HepG2 (cell line): ENCODE results near the gene AKAP6. TPM values are rescaled to one million over a fixed set of nuclear protein-coding genes. Genes with fewer than 3 reads are reported as not detected.

Experiments used
- ATAC-seq: fragments of 200-7000 bp; cut with Tn5 transposase; 3 replicates; pipeline ENCODE4 v1.9.1; 2020; ENCODE audit warnings: mild to moderate bottlenecking, moderate library complexity
- BruUV-seq: library from RNA; stranded (reverse); fragments of 400-500 nt; replicated peaks from 2 replicates; lab custom pipeline; 2021; lab: Mats Ljungman, UMichigan
- CTCF ChIA-PET: fragments of 300-600 bp; formaldehyde crosslinking; extraction: SDS; loops from one replicate; lab custom pipeline; 2021; ENCODE audit warnings: low total read pairs, inconsistent platforms, low intra/inter-chr PET ratio; lab: Yijun Ruan, JAX
- POLR2A ChIA-PET: fragments of 350-600 bp; sonication (Branson Sonifier 250); formaldehyde crosslinking; loops from one replicate; lab custom pipeline; 2020; ENCODE audit warnings: antibody characterized with exemption, inconsistent platforms; lab: Yijun Ruan, JAX
- DNase-seq: peaks from one replicate; pipeline ENCODE4 v3.0.0-alpha.2; 2015; ENCODE audit warnings: low spot score
- FAIRE-seq: peaks from 3 replicates; lab custom pipeline; 2011; peaks lifted over from hg19 to GRCh38; lab: Jason Lieb, UNC
- H2AFZ ChIP-seq: one replicate; pipeline ENCODE4 v1.6.1; 2011; ENCODE audit warnings: low read length, inconsistent platforms
- H3K27ac ChIP-seq: fragments of 300-600 bp; 3 replicates; pipeline ENCODE4 v1.8.0; 2011; ENCODE audit warnings: mixed run types, mild to moderate bottlenecking, mixed read lengths, low read length, inconsistent platforms; ENCODE audit not compliant: insufficient read depth; ENCODE audit errors: extremely low read length
- H3K27me3 ChIP-seq, 2 experiments: fragments of 200-600 bp in 1 of 2; 2 replicates in 1 of 2; 3 replicates in 1 of 2; pipeline versions ENCODE4 v1.6.0 to v1.8.0; 2011; ENCODE audit warnings: low read length in 2 of 2, mild to moderate bottlenecking in 2 of 2, moderate library complexity in 2 of 2, inconsistent platforms in 1 of 2; ENCODE audit not compliant: insufficient read depth in 2 of 2, control insufficient read depth in 1 of 2
- H3K36me3 ChIP-seq, 2 experiments: fragments of 200-600 bp in 1 of 2; replicated peaks in 1 of 2; 2 replicates in 1 of 2; 3 replicates in 1 of 2; pipeline versions ENCODE4 v1.5.1 to v1.8.0; 2011; ENCODE audit warnings: low read length in 2 of 2, inconsistent platforms in 1 of 2; ENCODE audit not compliant: insufficient read depth in 2 of 2, control insufficient read depth in 1 of 2
- H3K4me1 ChIP-seq: 2 replicates; pipeline ENCODE4 v1.5.1; 2012; ENCODE audit warnings: low read length, inconsistent platforms; ENCODE audit not compliant: insufficient read depth
- H3K4me2 ChIP-seq: 2 replicates; pipeline ENCODE4 v1.6.0; 2011; ENCODE audit warnings: low read depth, low read length, inconsistent platforms
- H3K4me3 ChIP-seq, 3 experiments: fragments of 200-600 bp in 1 of 3; sonication (generic), shearing (Covaris generic) in 1 of 3; replicated peaks in 1 of 3; 2 replicates each; pipeline ENCODE4 v1.5.1; 2011 to 2016; ENCODE audit warnings: low read length in 3 of 3, inconsistent platforms in 2 of 3, low read depth in 2 of 3, mild to moderate bottlenecking in 2 of 3, control low read depth in 1 of 3, mixed read lengths in 1 of 3; ENCODE audit not compliant: insufficient read depth in 1 of 3
- H3K79me2 ChIP-seq: one replicate; pipeline ENCODE4 v1.6.1; 2011; ENCODE audit warnings: low read length, inconsistent platforms; ENCODE audit not compliant: insufficient read depth
- H3K9ac ChIP-seq: 2 replicates; pipeline ENCODE4 v1.6.0; 2011; ENCODE audit warnings: mild to moderate bottlenecking, low read depth, low read length, inconsistent platforms; ENCODE audit not compliant: insufficient read depth
- H3K9me3 ChIP-seq: 2 replicates; pipeline ENCODE4 v1.5.1; 2012; ENCODE audit warnings: mild to moderate bottlenecking, low read length
- H4K20me1 ChIP-seq: 2 replicates; pipeline ENCODE4 v1.6.0; 2011; ENCODE audit warnings: inconsistent platforms, mild to moderate bottlenecking, low read length, moderate library complexity; ENCODE audit not compliant: insufficient read depth
- ATF7 ChIP-seq, 2 experiments: fragments of 450-650 bp in 1 of 2; sonication (generic) in 1 of 2; formaldehyde crosslinking in 1 of 2; IDR thresholded peaks; 2 replicates each; pipeline versions ENCODE4 v1.4.0 to v1.6.1; 2016 to 2020; ENCODE audit warnings: antibody characterized with exemption in 1 of 2, mild to moderate bottlenecking in 1 of 2, missing genetic modification reagents in 1 of 2
- ELF3 ChIP-seq: IDR thresholded peaks from 2 replicates; pipeline ENCODE4 v1.6.1; 2016; ENCODE audit warnings: missing genetic modification reagents, missing compliant biosample characterization
- GTF2F1 ChIP-seq: fragments of 150-350 bp; IDR thresholded peaks from 2 replicates; pipeline ENCODE4 v1.6.1; 2014; ENCODE audit warnings: low read length
- SOX5 ChIP-seq: IDR thresholded peaks from 2 replicates; pipeline ENCODE4 v1.6.1; 2016; ENCODE audit warnings: borderline replicate concordance
- STAT5B ChIP-seq: sonication (generic); formaldehyde crosslinking; IDR thresholded peaks from 2 replicates; pipeline ENCODE4 v1.4.0; 2020; ENCODE audit warnings: missing genetic modification reagents
- ZBTB3 ChIP-seq: sonication (generic); formaldehyde crosslinking; IDR thresholded peaks from 2 replicates; pipeline ENCODE4 v1.4.0; 2020; ENCODE audit warnings: low read depth, mild to moderate bottlenecking, moderate library complexity, missing genetic modification reagents, borderline replicate concordance
- ZFP36L2 ChIP-seq: sonication (generic); formaldehyde crosslinking; IDR thresholded peaks from 2 replicates; pipeline ENCODE4 v1.4.0; 2020; ENCODE audit warnings: missing genetic modification reagents
- ZNF180 ChIP-seq: sonication (generic); formaldehyde crosslinking; IDR thresholded peaks from 2 replicates; pipeline ENCODE4 v1.4.0; 2020; ENCODE audit warnings: low read depth, missing genetic modification reagents, borderline replicate concordance
- ZNF230 ChIP-seq: sonication (generic); formaldehyde crosslinking; IDR thresholded peaks from 2 replicates; pipeline ENCODE4 v1.4.0; 2020; ENCODE audit warnings: mild to moderate bottlenecking, missing genetic modification reagents
- ZNF550 ChIP-seq: sonication (generic); formaldehyde crosslinking; IDR thresholded peaks from 2 replicates; pipeline ENCODE4 v1.4.0; 2020; ENCODE audit warnings: mild to moderate bottlenecking, missing genetic modification reagents, borderline replicate concordance
- ZNF816 ChIP-seq: sonication (generic); formaldehyde crosslinking; IDR thresholded peaks from 2 replicates; pipeline ENCODE4 v1.8.0; 2022; ENCODE audit warnings: missing genetic modification reagents, mild to moderate bottlenecking, borderline replicate concordance
- WGBS: methylation state at CpG from one replicate; pipeline ENCODE4 v1.1.6; 2017; ENCODE audit warnings: low lambda C conversion rate; 5-methylcytosine and 5-hydroxymethylcytosine counted together
- in situ Hi-C: cut with HindIII; loops from 2 replicates; pipeline ENCODE4 v1.10.0; 2017; ENCODE audit warnings: low pct_unique_long_range_greater_than_20kb; ENCODE audit not compliant: extremely low pct_ligation_motif_present
- intact Hi-C: fragments of 100-400 bp; cut with micrococcal nuclease; formaldehyde crosslinking; loops from one replicate; pipeline ENCODE4 v1.10.0; 2022; ENCODE audit not compliant: unreplicated experiment
- polyA plus RNA-seq, 8 experiments: library from polyadenylated mRNA; depleted of rRNA in 3 of 8; stranded (reverse) in 7 of 8; unstranded in 1 of 8; fragments of >200 nt; fragmentation: Illumina TruSeq in 4 of 8; extraction: Trizol in 4 of 8; gene quantifications; 2 replicates each; pipeline versions ENCODE4 v1.2.1 to v1.2.3, GENCODE V29; 2011 to 2016; ENCODE audit warnings: low read depth in 4 of 8, missing spikeins in 1 of 8, mixed read lengths in 1 of 8; ENCODE audit not compliant: insufficient read depth in 1 of 8
- total RNA-seq, 5 experiments: library from RNA; depleted of rRNA; stranded (reverse); fragments of >200 nt; fragmentation: Illumina TruSeq; extraction: Trizol; gene quantifications; 2 replicates each; pipeline ENCODE4 v1.2.3, GENCODE V29; 2016; ENCODE audit warnings: low read depth in 1 of 5
- TF ChIP-seq, protein P1 (sequence below): IDR thresholded peaks from 2 replicates; pipeline ENCODE4 v1.6.1; 2016
- TF ChIP-seq, protein P2 (sequence below): sonication (generic); formaldehyde crosslinking; IDR thresholded peaks from 2 replicates; pipeline ENCODE4 v1.5.0; 2020; ENCODE audit warnings: mild to moderate bottlenecking, missing genetic modification reagents, moderate library complexity
- TF ChIP-seq, protein P3 (sequence below): sonication (generic); formaldehyde crosslinking; IDR thresholded peaks from 2 replicates; pipeline ENCODE4 v1.4.0; 2020; ENCODE audit warnings: missing genetic modification reagents
- TF ChIP-seq, protein P4 (sequence below): sonication (generic); formaldehyde crosslinking; IDR thresholded peaks from 2 replicates; pipeline ENCODE4 v1.4.0; 2020; ENCODE audit warnings: mild to moderate bottlenecking, missing genetic modification reagents
- TF ChIP-seq, protein P5 (sequence below): sonication (generic); formaldehyde crosslinking; IDR thresholded peaks from 2 replicates; pipeline ENCODE4 v1.4.0; 2020; ENCODE audit warnings: missing genetic modification reagents, borderline replicate concordance

Gene AKAP6
- total and polyA plus RNA-seq, 2 of the 13 experiments (the other 11 are each of a cell fraction or from before 2014, with no cell fraction given) = 1.4 TPM

DNA sequence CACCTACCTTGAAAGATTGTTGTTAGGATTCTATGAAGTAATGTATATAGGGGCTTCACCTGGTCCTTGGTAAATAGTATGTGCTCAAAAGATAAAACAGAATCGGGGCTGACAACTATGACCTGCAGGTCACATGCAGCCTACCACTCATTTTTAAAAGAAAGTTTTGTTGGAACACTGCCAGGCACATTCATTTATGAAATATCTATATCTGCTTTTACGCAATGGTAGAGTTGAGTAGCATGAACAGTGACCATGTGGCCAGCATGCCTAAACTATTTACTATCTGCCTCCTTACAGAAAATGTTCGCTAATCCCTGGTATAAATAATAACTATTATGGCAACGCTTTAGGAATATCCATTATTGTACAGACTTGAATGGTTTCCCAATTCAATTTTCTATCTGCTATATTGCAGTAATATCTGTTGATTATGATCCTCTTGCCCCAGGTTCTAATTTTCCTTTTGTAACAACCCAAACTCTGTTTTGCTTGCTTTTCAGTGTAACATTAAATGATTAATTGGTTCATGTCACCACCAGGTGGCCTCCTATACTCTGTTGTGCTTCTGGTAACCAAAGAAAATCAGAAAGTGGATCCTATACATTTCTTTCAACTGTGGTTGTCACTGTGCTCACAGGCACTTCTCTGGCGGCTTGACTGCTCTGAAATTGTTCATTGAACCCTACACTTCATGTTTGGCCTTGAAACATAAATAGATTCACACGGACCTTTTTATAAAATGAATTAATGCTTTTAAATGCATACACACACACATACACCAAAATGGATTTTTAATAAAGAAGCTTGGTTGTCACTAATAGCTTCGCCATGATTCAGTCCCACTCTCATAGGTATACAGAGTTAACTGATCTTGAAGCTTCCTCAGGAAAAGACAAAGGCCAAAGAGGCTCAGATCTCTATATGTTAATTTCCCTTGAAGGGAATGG is 381.9 kb downstream of the AKAP6 start (continued):
- TF ChIP-seq, protein P1, sequence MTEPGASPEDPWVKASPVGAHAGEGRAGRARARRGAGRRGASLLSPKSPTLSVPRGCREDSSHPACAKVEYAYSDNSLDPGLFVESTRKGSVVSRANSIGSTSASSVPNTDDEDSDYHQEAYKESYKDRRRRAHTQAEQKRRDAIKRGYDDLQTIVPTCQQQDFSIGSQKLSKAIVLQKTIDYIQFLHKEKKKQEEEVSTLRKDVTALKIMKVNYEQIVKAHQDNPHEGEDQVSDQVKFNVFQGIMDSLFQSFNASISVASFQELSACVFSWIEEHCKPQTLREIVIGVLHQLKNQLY = no peak
- TF ChIP-seq ZNF816 (CRISPR knock-in tag) = 0 out of 2 replicates have a peak, but pooled peaks have one; percentile 28
- TF ChIP-seq, protein P2, sequence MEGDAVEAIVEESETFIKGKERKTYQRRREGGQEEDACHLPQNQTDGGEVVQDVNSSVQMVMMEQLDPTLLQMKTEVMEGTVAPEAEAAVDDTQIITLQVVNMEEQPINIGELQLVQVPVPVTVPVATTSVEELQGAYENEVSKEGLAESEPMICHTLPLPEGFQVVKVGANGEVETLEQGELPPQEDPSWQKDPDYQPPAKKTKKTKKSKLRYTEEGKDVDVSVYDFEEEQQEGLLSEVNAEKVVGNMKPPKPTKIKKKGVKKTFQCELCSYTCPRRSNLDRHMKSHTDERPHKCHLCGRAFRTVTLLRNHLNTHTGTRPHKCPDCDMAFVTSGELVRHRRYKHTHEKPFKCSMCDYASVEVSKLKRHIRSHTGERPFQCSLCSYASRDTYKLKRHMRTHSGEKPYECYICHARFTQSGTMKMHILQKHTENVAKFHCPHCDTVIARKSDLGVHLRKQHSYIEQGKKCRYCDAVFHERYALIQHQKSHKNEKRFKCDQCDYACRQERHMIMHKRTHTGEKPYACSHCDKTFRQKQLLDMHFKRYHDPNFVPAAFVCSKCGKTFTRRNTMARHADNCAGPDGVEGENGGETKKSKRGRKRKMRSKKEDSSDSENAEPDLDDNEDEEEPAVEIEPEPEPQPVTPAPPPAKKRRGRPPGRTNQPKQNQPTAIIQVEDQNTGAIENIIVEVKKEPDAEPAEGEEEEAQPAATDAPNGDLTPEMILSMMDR (CRISPR knock-in tag) = peak; percentile 79

DNA sequence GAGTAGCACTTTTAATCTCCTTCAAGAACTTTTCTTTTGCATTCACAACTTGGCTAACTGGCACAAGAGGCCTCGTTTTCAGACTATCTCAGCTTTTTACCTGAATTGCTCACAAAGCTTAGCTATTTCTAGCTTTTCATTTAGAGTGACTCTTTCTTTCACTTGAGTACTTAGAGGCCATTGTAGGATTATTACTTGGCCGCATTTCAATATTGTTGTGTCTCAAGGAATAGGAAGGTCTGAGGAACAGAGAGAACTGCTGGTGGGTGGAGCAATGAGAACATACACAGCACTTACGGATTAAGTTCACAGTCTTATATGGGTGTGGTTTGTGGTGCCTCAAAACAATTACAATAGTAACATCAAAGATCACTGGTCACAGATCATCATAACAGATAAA is 384.8 kb downstream of the AKAP6 start:
- no peaks in the 10 kb centered on the region for H4K20me1 ChIP-seq
- no TSS peak for BruUV-seq
- no peak overlapping the region for H3K27ac ChIP-seq
- no peaks in the 10 kb centered on the region for H3K4me1 ChIP-seq
- intact Hi-C loops = loop anchor here (5.0 kb wide), 2 partner anchors 137 to 1513 kb away; no protein-coding TSS in a partner anchor
- H3K4me2 ChIP-seq = no peak overlapping the region
- no peaks in the 10 kb centered on the region for H3K36me3 ChIP-seq
- 17% methylated on average over 3 of the region's 3 CpGs for WGBS
- no peaks in the 10 kb centered on the region for H3K27me3 ChIP-seq
- ChIA-PET CTCF (no interaction called here), POLR2A (no interaction called here)
- no peaks in the 10 kb centered on the region for H3K9me3 ChIP-seq
- no peak overlapping the region for H2AFZ ChIP-seq
- in situ Hi-C loops = loop anchor here (5.0 to 25.0 kb wide), 2 partner anchors 1078 to 1598 kb away; no protein-coding TSS in a partner anchor
- no peak overlapping the region for H3K9ac ChIP-seq
- no peaks in the 10 kb centered on the region for H3K79me2 ChIP-seq
- H3K4me3 ChIP-seq = no peak overlapping the region
- DNase-seq (no peak), ATAC-seq (no peak), FAIRE-seq (no peak)
- TF ChIP-seq ATF7 (IDR thresholded peaks at IDR 0.05) = no peak
- no peak for TF ChIP-seq ATF7 (CRISPR knock-in tag; IDR thresholded peaks at IDR 0.05)
- no peak for TF ChIP-seq ZBTB3
- TF ChIP-seq GTF2F1 = no peak
- TF ChIP-seq STAT5B (CRISPR knock-in tag) = no peak
- TF ChIP-seq ZNF230 = no peak
- TF ChIP-seq, protein P3, sequence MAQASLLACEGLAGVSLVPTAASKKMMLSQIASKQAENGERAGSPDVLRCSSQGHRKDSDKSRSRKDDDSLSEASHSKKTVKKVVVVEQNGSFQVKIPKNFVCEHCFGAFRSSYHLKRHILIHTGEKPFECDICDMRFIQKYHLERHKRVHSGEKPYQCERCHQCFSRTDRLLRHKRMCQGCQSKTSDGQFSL = no peak
- TF ChIP-seq ZFP36L2 = no peak
- no peak for TF ChIP-seq SOX5 (CRISPR knock-in tag)
- TF ChIP-seq ZNF550 = no peak
- TF ChIP-seq, protein P4, sequence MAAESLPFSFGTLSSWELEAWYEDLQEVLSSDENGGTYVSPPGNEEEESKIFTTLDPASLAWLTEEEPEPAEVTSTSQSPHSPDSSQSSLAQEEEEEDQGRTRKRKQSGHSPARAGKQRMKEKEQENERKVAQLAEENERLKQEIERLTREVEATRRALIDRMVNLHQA = no peak
- TF ChIP-seq, protein P5, sequence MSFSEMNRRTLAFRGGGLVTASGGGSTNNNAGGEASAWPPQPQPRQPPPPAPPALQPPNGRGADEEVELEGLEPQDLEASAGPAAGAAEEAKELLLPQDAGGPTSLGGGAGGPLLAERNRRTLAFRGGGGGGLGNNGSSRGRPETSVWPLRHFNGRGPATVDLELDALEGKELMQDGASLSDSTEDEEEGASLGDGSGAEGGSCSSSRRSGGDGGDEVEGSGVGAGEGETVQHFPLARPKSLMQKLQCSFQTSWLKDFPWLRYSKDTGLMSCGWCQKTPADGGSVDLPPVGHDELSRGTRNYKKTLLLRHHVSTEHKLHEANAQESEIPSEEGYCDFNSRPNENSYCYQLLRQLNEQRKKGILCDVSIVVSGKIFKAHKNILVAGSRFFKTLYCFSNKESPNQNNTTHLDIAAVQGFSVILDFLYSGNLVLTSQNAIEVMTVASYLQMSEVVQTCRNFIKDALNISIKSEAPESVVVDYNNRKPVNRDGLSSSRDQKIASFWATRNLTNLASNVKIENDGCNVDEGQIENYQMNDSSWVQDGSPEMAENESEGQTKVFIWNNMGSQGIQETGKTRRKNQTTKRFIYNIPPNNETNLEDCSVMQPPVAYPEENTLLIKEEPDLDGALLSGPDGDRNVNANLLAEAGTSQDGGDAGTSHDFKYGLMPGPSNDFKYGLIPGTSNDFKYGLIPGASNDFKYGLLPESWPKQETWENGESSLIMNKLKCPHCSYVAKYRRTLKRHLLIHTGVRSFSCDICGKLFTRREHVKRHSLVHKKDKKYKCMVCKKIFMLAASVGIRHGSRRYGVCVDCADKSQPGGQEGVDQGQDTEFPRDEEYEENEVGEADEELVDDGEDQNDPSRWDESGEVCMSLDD = no peak
- no peak for TF ChIP-seq ZNF180 (CRISPR knock-in tag)
- no peak for TF ChIP-seq ELF3 (CRISPR knock-in tag)
